Right ventricle myocardium inferior (tissue), 1 donor: ENCODE measurements around the gene JAM3. TPM values are rescaled to one million over a fixed set of nuclear protein-coding genes. Genes with fewer than 3 reads are reported as not detected.
A peak's percentile ranks its signal among the peaks of the same experiment; 100 is the strongest.
"Not testable (repeated sequence)": the region's sequence is repeated elsewhere in the genome, so short reads cannot be mapped to it uniquely, and the experiment has no call there.

Source experiments
- ATAC-seq: fragments of 200-7000 bp; cut with Tn5 transposase; one replicate; pipeline ENCODE4 v1.9.1; 2020; ENCODE audit warnings: mild to moderate bottlenecking, moderate library complexity
- DNase-seq: peaks from one replicate; pipeline ENCODE4 v3.0.0; 2021; ENCODE audit errors: missing footprints
- intact Hi-C: fragments of 100-400 bp; cut with DNase I; formaldehyde crosslinking; loops from one replicate; pipeline ENCODE4 v1.11.0; 2022
- total RNA-seq: library from RNA; stranded (reverse); fragmentation: NEBNext Ultra II Directional; extraction: Animal tissue kit (Norgen Biotek cat#: 25700); gene quantifications from one replicate; pipeline ENCODE4 v1.2.1, GENCODE V29; 2021
- donor health status: DM: no; HTN: yes; CAD: no; lungs with severe emphysema.

The JAM3 gene
- total RNA-seq, 1 donor from 2014 or later, result 22.5 TPM

- DNase-seq (no peak), ATAC-seq (no peak)
- intact Hi-C loops, result no loop called here
These were observed 5.5 kb downstream of the JAM3 start for GRCh38 chr11:134074346-134074745.

- ATAC-seq, result no peak
- no peak for DNase-seq
- intact Hi-C loops, result no loop called here
These were observed 5.9 kb downstream of the JAM3 start for GRCh38 chr11:134074766-134075165.

- ATAC-seq (no peak), DNase-seq (no peak)
- intact Hi-C loops, result no loop called here
These were observed 10.4 kb downstream of the JAM3 start for GRCh38 chr11:134079317-134079716.

GRCh38 chr11:134081258-134081657 is 12.4 kb downstream of the JAM3 start:
- DNase-seq, intact Hi-C loops, ATAC-seq: not testable (repeated sequence)

- ATAC-seq, result no peak
- no peak for DNase-seq
- intact Hi-C loops, result no loop called here
These were observed 14.1 kb downstream of the JAM3 start for GRCh38 chr11:134082990-134083389.

GRCh38 chr11:134086376-134086775 is 17.5 kb downstream of the JAM3 start:
- intact Hi-C loops, result no loop called here
- ATAC-seq (no peak), DNase-seq (no peak)

- ATAC-seq, intact Hi-C loops, DNase-seq: not testable (repeated sequence)
These were observed 23.1 kb downstream of the JAM3 start for GRCh38 chr11:134092006-134092405.

GRCh38 chr11:134097166-134097565 is 28.3 kb downstream of the JAM3 start:
- no peak for DNase-seq
- ATAC-seq, result no peak

GRCh38 chr11:134098566-134099184 is 29.8 kb downstream of the JAM3 start:
- no peak for ATAC-seq
- DNase-seq, result no peak
- intact Hi-C loops, result no loop called here

More at GRCh38 chr11:134097166-134097565, 28.3 kb downstream of the JAM3 start:
- intact Hi-C loops, result no loop called here

- DNase-seq (no peak), ATAC-seq (no peak)
- intact Hi-C loops, result no loop called here
These were observed 31.3 kb downstream of the JAM3 start for GRCh38 chr11:134100171-134100570.

- DNase-seq (no peak), ATAC-seq (no peak)
- intact Hi-C loops, result no loop called here
These were observed 32.4 kb downstream of the JAM3 start for GRCh38 chr11:134101282-134101681.

- intact Hi-C loops, result no loop called here
- DNase-seq, result no peak
- ATAC-seq, result no peak
These were observed 41.5 kb downstream of the JAM3 start for GRCh38 chr11:134110252-134110815.

- ATAC-seq, DNase-seq, intact Hi-C loops: not testable (repeated sequence)
These were observed 44.9 kb downstream of the JAM3 start for GRCh38 chr11:134113787-134114186.

- DNase-seq (no peak), ATAC-seq (no peak)
- intact Hi-C loops, result loop anchor here (5.0 kb wide), 1 partner anchor 159 kb away; the partner anchor contains the start of gene IGSF9B
These were observed 47.3 kb downstream of the JAM3 start for GRCh38 chr11:134116210-134116609.

GRCh38 chr11:134118006-134118405 is 49.1 kb downstream of the JAM3 start:
- intact Hi-C loops, result loop anchor here (5.0 kb wide), 1 partner anchor 161 kb away; the partner anchor contains the start of gene IGSF9B
- DNase-seq, result no peak
- ATAC-seq, result no peak

- no peak for DNase-seq
- intact Hi-C loops, result loop anchor here (5.0 kb wide), 1 partner anchor 162 kb away; the partner anchor contains the start of gene IGSF9B
- ATAC-seq, result no peak
These were observed 50.2 kb downstream of the JAM3 start for GRCh38 chr11:134119094-134119493.

GRCh38 chr11:134120143-134120850 is 51.4 kb downstream of the JAM3 start:
- ATAC-seq (peak; percentile 75), DNase-seq (no peak)
- intact Hi-C loops, result loop anchor here (2.0 kb wide), 1 partner anchor 49 kb away; no protein-coding TSS in a partner anchor

GRCh38 chr11:134120921-134121526 is 52.2 kb downstream of the JAM3 start:
- DNase-seq (no peak), ATAC-seq (peak; percentile 61)
- intact Hi-C loops, result loop anchor here (2.0 kb wide), 1 partner anchor 50 kb away; no protein-coding TSS in a partner anchor
